SU-DHL-6 (cell line): ENCODE data around the gene RTBDN.

ENCODE experiments used
- H2AFZ ChIP-seq: fragments of 200-600 bp; sonication (generic); 2 replicates; pipeline ENCODE4 v1.6.1; 2014; ENCODE audit warnings: low read depth, mild to moderate bottlenecking, moderate library complexity, mixed read lengths, antibody characterized with exemption, low read length; ENCODE audit not compliant: severe bottlenecking
- H3F3A ChIP-seq: fragments of 200-600 bp; shearing (Covaris generic); 2 replicates; pipeline ENCODE4 v1.6.0; 2016; ENCODE audit warnings: antibody characterized with exemption, mild to moderate bottlenecking; ENCODE audit not compliant: insufficient read depth
- H3K27ac ChIP-seq: fragments of 200-600 bp; sonication (generic); 2 replicates; pipeline ENCODE4 v1.5.1; 2016; ENCODE audit warnings: low read depth, mild to moderate bottlenecking, low read length, moderate library complexity, mixed read lengths
- H3K27me3 ChIP-seq: fragments of 200-600 bp; sonication (generic), shearing (Covaris generic); 2 replicates; pipeline ENCODE4 v1.6.0; 2014; ENCODE audit warnings: mild to moderate bottlenecking, low read length
- H3K36me3 ChIP-seq: fragments of 200-600 bp; sonication (generic); 2 replicates; pipeline ENCODE4 v1.6.1; 2014; ENCODE audit warnings: mild to moderate bottlenecking, low read length, mixed read lengths
- H3K4me2 ChIP-seq: fragments of 300-600, 200-600 bp; shearing (Covaris generic), sonication (generic); 2 replicates; pipeline ENCODE4 v1.6.0; 2014; ENCODE audit warnings: low read length, low read depth, mild to moderate bottlenecking; ENCODE audit not compliant: poor library complexity, severe bottlenecking
- H3K4me3 ChIP-seq: fragments of 200-600 bp; sonication (generic); 2 replicates; pipeline ENCODE4 v1.5.1; 2014; ENCODE audit warnings: antibody characterized with exemption, low read length, mild to moderate bottlenecking, mixed read lengths; ENCODE audit not compliant: insufficient read depth, poor library complexity, severe bottlenecking
- H3K79me2 ChIP-seq: fragments of 200-600 bp; sonication (generic); 2 replicates; pipeline ENCODE4 v1.6.1; 2014; ENCODE audit warnings: mild to moderate bottlenecking, low read length, moderate library complexity; ENCODE audit not compliant: insufficient read depth
- H3K9ac ChIP-seq: fragments of 200-600 bp; sonication (generic); 2 replicates; pipeline ENCODE4 v1.7.0; 2014; ENCODE audit warnings: mild to moderate bottlenecking, low read length
- H3K9me2 ChIP-seq: fragments of 200-600 bp; sonication (generic); replicated peaks from 2 replicates; pipeline ENCODE4 v1.6.1; 2014; ENCODE audit warnings: low read length; ENCODE audit not compliant: insufficient read depth
- H3K9me3 ChIP-seq: fragments of 200-600 bp; sonication (generic); 2 replicates; pipeline ENCODE4 v1.6.1; 2014; ENCODE audit warnings: low read length, mixed read lengths; ENCODE audit not compliant: insufficient read depth
- H4K20me1 ChIP-seq: fragments of 200-600 bp; sonication (generic); 2 replicates; pipeline ENCODE4 v1.6.1; 2014; ENCODE audit warnings: low read depth, mild to moderate bottlenecking, antibody characterized with exemption, low read length, moderate library complexity, mixed read lengths
- CTCF ChIP-seq: fragments of 200-600 bp; sonication (generic); IDR thresholded peaks from one replicate; pipeline ENCODE4 v1.5.1; 2017; ENCODE audit warnings: antibody characterized with exemption, mild to moderate bottlenecking, low read length, moderate library complexity; ENCODE audit not compliant: insufficient read depth, poor library complexity, severe bottlenecking
- EZH2phosphoT487 ChIP-seq: fragments of 200-600 bp; sonication (generic), shearing (Covaris generic); conservative IDR thresholded peaks from 2 replicates; pipeline ENCODE4 v1.6.1; 2018; ENCODE audit warnings: mild to moderate bottlenecking, antibody characterized with exemption, low read length, moderate library complexity, mixed read lengths

RTBDN gene

GRCh38 chr19:12787458-12787857 is 46.9 kb downstream of the RTBDN start:
- no peaks in the 10 kb centered on the region for H3K27me3 ChIP-seq
- no peak overlapping the region for H3K9ac ChIP-seq
- H3K4me2 ChIP-seq: no peak overlapping the region
- H3K9me2 ChIP-seq: no peaks in the 10 kb centered on the region
- H3K27ac ChIP-seq: no peak overlapping the region
- H3K9me3 ChIP-seq: no peaks in the 10 kb centered on the region
- H3K4me3 ChIP-seq: no peak overlapping the region
- no peaks in the 10 kb centered on the region for H4K20me1 ChIP-seq
- peaks cover 19% of the 10 kb centered on the region for H3F3A ChIP-seq
- no peaks in the 10 kb centered on the region for H3K79me2 ChIP-seq
- TF ChIP-seq EZH2phosphoT487: no peak
- TF ChIP-seq CTCF: no peak
- no peaks in the 10 kb centered on the region for H3K36me3 ChIP-seq
- no peak overlapping the region for H2AFZ ChIP-seq

GRCh38 chr19:12786952-12787351 is 47.4 kb downstream of the RTBDN start:
- Histone ChIP-seq H3K4me2 (no peak overlapping the region), H3K4me3 (no peak overlapping the region), H3K27me3 (no peaks in the 10 kb centered on the region), H3K9me3 (no peaks in the 10 kb centered on the region), H4K20me1 (no peaks in the 10 kb centered on the region), H3K79me2 (no peaks in the 10 kb centered on the region), H3K27ac (no peak overlapping the region), H2AFZ (no peak overlapping the region), H3K36me3 (no peaks in the 10 kb centered on the region), H3K9me2 (no peaks in the 10 kb centered on the region), H3K9ac (no peak overlapping the region), H3F3A (peaks cover 19% of the 10 kb centered on the region)
- TF ChIP-seq EZH2phosphoT487 (no peak), CTCF (no peak)

- no peak overlapping the region for H3K27ac ChIP-seq
- no peak overlapping the region for H3K9ac ChIP-seq
- H3K9me2 ChIP-seq: no peaks in the 10 kb centered on the region
- no peaks in the 10 kb centered on the region for H3K27me3 ChIP-seq
- H2AFZ ChIP-seq: no peak overlapping the region
- H3K36me3 ChIP-seq: no peaks in the 10 kb centered on the region
- no peaks in the 10 kb centered on the region for H4K20me1 ChIP-seq
- H3K4me3 ChIP-seq: no peak overlapping the region
- H3F3A ChIP-seq: peaks cover 19% of the 10 kb centered on the region
- H3K79me2 ChIP-seq: no peaks in the 10 kb centered on the region
- no peaks in the 10 kb centered on the region for H3K9me3 ChIP-seq
- TF ChIP-seq EZH2phosphoT487 (no peak), CTCF (no peak)
- no peak overlapping the region for H3K4me2 ChIP-seq
Observed at GRCh38 chr19:12786141-12786870, 48.1 kb downstream of the RTBDN start.
